Right forelimb (tissue), 1 donor: ENCODE results near the gene FTH1.

ENCODE experiments used
- DNase-seq: peaks from one replicate; pipeline ENCODE4 v3.0.0-alpha.2; 2018

FTH1 gene

GRCh38 chr11:61947486-61948210 is 19.8 kb downstream of the FTH1 start:
- peak; percentile 91 for DNase-seq

- no peak for DNase-seq
Observed at GRCh38 chr11:61946894-61947293, 20.5 kb downstream of the FTH1 start.

- no peak for DNase-seq
Observed at GRCh38 chr11:61945191-61945590, 22.2 kb downstream of the FTH1 start.

- no peak for DNase-seq
Observed at GRCh38 chr11:61940466-61940865, 27.0 kb downstream of the FTH1 start.

- DNase-seq: no peak
Observed at GRCh38 chr11:61935861-61936260, 31.6 kb downstream of the FTH1 start.

GRCh38 chr11:61930933-61931332 is 36.5 kb downstream of the FTH1 start:
- no peak for DNase-seq

- no peak for DNase-seq
Observed at GRCh38 chr11:61928606-61929005, 38.8 kb downstream of the FTH1 start.

GRCh38 chr11:61927501-61927900 is 39.9 kb downstream of the FTH1 start:
- DNase-seq: no peak

- DNase-seq: peak; percentile 29
Observed at GRCh38 chr11:61926235-61926634, 41.2 kb downstream of the FTH1 start.

GRCh38 chr11:61925736-61926135 is 41.7 kb downstream of the FTH1 start:
- no peak for DNase-seq

- no peak for DNase-seq
Observed at GRCh38 chr11:61924064-61924455, 43.4 kb downstream of the FTH1 start.

GRCh38 chr11:61923166-61924063 is 44.0 kb downstream of the FTH1 start:
- DNase-seq: peak; percentile 91

- peak; percentile 90 for DNase-seq
Observed at GRCh38 chr11:61922539-61922938, 44.9 kb downstream of the FTH1 start.

GRCh38 chr11:61921446-61921845 is 46.0 kb downstream of the FTH1 start:
- peak; percentile 36 for DNase-seq

- peak; percentile 40 for DNase-seq
Observed at GRCh38 chr11:61919705-61920631, 47.5 kb downstream of the FTH1 start.

- DNase-seq: peak; percentile 41
Observed at GRCh38 chr11:61918938-61919704, 48.3 kb downstream of the FTH1 start.

- DNase-seq: peak; percentile 41
Observed at GRCh38 chr11:61918251-61918937, 49.0 kb downstream of the FTH1 start.

GRCh38 chr11:61917334-61918109 is 49.9 kb downstream of the FTH1 start, which contains the start of gene RAB3IL1:
Gene RAB3IL1 (minus strand): TSS chr11:61917566. CDS start chr11:61917367, 199 bp downstream.
- peak; percentile 83 for DNase-seq

- peak; percentile 54 for DNase-seq
Observed at GRCh38 chr11:61916737-61917333, 50.6 kb downstream of the FTH1 start.
